ENCODE results near the gene DNAJA3.

DNAJA3 gene

DNA sequence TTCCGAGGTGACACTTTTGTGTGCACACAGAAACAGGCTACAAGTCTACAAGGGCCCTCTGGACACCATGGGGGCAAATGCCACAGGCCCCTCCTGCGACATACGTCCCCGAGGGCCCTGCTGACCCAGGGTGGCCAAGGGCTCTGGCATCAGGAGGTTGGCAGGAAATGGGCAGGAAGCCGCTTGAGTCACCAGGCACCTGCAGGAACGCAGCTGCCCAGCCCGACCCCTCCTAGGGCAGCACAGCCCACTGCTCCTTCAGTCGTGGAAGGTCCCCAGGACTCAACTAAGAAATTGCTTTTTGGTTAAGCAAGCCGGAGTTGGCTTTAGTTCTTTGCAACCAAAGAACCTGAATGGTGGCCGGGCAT lies 17.4 kb upstream of the DNAJA3 start:
- DNase-seq = no peak

DNA sequence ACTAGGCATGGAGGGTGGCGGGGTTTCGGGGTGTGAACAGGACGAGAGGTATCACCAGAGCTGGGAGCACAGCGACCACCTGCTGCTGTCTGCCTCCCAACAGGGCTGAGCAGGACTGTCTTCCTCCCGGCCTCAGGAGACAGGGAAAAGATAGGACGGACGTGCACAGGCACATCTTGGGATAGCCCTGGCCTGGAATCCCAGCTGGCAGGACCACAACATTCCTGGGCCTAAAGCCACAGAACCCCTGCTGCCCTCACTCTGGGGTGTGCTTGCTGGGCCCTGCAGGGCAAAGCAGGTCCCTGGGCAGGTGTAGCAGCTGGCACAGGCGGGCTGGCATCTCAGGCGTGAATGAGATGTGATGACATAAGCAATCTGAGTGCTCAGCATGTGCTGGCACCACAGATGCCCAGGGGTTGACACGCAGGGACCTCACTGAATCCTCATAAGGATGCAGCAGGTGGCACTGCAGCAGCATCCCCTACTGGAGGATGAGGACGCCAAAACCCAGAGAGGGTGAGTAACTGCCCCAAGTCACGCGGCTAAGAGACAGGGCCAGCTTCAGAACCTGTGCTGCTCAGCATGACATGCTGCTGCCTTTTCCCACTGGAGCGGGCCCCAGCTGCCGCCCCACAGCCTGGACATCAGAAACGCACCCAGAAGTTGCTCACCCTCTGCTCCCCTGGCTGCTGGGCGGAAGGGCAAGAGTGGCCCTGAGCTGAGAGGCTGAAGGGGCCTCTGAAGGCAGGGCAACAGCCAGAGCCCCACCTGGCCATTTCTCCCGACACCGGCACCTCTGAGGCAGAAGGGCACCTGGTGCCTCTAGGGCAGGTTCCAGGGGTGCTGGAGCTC lies 16.4 kb upstream of the DNAJA3 start:
- DNase-seq = no peak

DNA sequence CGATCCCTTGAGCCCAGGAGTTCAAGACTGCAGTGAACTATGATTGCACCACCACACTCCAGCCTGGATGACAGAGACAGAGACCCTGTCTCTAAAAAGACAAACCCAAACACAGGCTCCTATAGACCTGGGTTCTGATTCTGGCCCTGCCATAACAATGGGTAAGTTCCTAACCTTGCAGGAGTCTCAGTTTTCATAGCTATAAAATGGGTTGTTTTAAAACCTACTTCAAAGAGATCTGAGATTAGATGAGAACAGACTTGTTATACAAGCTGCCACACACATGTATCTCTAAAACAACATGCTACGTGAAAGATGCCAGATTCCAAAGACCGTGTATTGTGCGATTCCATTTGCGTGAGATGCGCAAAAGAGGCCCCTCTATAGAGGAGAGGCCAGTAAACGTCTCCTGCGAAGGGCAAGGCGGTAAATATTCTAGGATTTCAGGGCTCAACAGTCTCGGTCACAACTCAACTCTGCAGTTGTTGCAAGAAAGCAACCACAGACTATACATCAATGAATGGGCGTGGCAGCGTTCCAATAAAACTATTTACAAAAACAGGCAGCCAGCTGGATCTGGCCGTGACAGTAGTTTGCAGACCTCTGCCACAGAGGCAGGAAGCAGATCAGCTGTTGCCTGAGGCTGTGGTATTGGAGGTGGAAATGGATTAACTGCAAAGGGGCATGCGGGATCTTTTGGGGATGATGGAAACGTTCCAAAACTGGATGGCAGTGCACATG lies 15.2 kb upstream of the DNAJA3 start:
- no peak for DNase-seq

DNA sequence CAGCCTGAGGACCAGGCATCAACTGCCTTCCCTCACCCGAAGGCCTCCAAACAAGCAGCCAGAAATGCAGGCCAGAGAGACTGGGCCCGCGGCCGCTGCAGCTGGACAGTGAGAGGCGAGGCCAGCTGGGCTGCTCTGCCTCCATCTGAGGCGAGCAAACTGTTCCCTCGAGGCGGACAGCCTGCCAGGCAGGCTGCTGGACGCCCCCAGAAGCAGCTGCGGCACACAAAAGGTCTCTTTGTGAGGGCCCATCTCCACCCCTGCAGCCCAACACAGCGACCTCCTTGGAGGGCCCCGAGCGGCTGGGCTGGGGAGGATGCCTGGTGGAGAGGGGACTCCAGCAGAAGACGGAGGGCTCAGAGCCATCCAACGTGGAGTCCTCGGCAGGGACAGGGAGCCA lies 14.0 kb upstream of the DNAJA3 start:
- no peak for DNase-seq

DNA sequence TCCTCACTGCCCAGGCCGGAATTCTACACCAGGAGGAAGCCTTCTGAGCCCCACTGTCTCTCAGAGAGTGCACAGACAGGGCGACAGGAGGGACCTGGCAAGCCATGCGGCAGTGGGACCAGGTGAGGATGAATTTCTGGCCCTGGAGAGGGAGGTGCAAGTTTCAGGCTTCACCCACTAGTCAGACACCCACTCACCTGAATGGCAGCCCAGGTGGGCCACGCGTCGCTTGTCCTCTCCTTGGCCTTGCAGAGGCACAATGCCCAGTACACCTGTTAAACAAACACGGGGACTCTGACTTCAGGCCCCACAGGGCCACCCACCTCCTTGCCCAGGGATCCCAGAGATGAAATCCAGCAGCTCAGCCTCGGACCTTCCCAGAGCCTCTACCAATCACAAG lies 13.5 kb upstream of the DNAJA3 start:
- no peak for DNase-seq

DNA sequence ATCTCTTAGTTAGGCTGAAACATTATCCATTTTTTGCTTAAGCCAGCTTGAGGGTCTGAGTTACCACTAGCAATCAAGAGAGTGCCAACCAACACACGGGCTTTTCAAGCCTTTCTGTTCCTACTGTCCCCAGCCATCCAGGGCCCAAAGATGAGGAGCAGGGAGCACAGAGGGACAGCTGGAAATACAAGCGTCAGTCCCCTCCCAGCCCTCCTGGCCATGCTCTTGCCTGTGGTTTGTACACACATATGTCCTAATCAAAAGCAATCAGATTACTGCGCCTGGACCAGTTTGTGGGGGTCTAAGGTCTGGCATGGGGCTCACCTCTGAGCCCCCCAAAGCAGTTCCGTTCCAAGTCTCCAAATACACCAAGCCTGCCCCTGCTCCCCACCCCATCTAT lies 12.8 kb upstream of the DNAJA3 start:
- no peak for DNase-seq

DNA sequence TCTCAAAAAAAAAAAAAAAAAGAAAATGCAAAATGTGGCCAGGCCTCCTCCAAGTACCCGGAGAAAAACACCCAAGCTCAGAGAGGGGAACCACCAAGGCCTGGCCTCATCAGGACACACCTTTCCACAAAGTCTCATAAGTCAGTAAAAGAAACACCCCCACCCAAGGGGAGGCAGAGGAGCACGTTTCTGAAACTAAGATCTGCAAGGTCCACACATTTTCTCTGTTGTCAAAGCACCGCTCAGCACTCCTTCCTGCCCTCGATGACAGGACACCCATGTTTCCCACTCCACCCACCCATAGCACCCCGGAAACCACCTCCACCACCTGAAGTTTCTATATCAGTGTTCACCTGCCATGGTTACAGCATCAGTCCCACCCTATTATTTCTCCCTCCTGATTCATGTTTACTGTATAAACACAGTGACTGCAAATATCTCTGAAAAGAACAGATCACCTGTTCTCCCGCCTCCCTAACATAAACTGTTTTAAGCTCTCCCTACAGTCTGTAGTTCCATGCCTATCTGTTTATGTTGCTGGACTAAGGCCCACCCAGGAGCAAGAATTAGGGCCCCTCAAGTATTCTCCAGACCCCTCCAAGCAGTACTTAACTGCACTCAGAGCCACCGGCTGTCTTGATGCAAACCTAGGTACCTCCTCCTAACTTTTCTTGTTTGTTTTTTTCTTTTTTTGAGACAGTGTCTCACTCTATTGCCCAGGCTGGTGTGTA lies 11.3 kb upstream of the DNAJA3 start:
- peak; percentile 92 for DNase-seq

DNA sequence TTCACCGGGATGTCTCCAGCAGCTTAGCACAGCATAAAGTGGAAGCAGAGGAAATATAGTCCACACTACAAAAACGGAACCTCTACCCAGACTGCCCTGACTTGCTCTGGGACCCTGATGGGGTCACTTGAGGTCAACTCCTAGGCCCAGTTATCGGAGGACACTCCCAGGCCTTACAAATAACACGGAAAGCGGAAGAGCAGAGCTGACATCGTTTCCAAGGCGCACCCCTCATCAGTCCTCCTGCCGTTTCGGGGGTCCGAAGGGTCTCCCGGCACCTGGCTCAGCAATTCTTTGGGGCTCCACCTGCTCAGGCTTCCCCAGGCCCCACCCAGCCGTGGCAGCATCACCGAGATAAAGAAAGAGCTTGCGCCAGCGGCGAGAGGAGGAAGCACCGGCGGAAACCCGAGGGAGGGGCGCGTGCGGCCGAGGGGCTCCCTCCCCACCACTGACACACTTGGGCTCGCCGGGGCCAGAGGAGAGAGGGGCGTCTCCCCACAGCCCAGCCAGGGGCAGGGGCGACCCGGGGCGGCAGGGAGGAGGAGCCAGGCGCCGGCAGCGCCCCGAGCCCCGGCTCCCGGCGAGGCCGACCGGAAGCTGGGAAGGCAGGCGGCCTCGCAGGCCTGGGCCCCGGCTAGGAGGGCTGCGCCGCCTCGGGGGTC lies 10.0 kb upstream of the DNAJA3 start:
- peak; percentile 80 for DNase-seq

DNA sequence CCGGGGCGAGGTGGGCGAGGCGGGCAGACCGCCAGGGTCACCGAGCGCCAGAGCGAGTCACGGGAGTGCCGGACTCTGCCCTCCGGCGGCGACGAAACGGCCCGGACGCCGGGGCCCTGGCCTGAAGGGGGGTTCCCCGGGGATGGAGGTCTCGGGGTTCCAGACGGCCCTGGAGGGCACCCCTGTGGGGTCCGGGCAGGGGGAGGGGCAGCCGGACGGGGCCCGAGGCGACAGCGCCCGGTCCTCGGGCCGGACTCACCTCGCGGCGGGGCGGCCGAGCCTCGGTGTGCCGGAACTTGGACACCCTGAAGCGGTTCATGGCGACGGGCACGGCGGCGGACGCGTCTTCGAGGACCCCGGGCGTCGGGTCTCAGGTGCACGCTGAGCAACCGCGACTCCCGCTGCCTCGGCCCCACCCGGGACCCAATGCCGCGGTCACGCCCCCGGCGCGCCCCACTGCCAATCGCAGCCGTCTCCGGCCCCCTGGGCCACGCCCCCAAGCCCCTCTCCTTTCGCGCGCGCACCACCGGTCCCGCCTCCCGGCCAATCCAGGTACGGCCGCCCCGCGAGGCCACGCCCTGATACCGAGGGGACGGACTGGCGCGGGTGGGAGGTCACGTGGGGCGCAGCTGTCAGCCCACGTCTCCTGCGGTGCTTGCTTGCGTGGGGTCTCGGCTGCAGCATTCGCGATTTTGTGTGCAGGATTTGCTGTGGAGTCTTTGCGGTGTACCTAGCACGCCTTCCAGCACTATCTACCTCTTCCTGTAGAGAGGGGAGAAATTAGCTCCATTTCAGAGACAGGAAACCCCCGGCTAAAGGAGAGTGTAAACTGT lies 9.3 kb upstream of the DNAJA3 start, which contains the start of gene CORO7:
CORO7 (minus strand) TSS at position 397 of the 833 bp plus-strand sequence; CDS start at position 319, 78 bp downstream.
- peak; percentile 99 for DNase-seq

DNA sequence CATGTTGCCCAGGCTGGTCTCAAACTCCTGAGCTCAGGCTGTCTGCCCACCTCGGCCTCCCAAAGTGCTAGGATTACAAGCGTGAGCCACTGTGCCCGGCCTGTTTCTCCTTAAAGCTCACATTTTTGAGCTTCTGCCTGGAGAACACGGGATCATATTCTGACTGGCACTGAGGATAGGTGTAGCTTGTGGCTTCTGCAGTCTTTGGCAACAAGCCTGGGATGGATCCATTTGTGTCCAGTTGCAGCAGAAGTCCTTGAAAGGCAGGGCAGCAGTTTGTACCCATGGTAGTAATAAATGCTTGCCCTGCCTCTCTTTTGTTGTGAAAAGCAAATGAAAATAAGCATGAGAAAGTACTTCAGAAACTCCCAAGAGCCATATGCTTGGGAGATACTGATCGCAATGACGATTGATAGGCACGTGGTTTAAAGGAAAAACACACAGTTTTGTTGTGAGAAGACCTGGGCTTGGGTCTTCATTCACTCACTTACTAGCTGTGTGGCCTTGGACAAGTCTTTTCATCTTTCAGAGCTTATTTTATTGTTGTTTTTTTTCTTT lies 6.2 kb upstream of the DNAJA3 start:
- no peak for DNase-seq

DNA sequence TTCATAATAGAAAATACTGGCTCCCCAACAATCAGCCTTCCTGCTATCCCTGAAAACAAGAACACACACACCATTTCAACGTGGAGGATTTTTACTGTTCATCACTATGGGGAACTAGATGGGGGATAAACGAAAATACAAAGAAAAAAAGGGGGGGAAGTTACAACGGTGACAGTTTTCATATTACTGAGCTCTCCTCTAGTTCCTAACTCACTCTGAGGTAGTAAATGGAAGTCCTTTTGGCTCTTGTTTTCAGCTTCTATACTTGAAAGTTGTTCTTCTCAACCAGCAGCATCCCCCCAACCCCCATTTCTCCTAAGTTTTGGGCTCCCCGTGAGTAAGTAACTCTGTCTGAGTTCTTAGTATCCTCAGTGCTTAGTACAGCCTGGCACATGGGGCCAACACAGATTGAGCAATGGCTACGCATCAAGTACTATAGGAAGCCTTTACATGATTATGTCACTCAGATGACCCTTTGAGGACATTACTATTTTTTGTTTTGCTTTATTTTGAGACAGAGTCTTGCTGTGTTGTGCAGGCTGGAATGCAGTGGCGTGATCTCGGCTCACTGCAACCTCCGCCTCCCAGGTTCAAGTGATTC lies 5.1 kb upstream of the DNAJA3 start:
- DNase-seq = no peak

DNA sequence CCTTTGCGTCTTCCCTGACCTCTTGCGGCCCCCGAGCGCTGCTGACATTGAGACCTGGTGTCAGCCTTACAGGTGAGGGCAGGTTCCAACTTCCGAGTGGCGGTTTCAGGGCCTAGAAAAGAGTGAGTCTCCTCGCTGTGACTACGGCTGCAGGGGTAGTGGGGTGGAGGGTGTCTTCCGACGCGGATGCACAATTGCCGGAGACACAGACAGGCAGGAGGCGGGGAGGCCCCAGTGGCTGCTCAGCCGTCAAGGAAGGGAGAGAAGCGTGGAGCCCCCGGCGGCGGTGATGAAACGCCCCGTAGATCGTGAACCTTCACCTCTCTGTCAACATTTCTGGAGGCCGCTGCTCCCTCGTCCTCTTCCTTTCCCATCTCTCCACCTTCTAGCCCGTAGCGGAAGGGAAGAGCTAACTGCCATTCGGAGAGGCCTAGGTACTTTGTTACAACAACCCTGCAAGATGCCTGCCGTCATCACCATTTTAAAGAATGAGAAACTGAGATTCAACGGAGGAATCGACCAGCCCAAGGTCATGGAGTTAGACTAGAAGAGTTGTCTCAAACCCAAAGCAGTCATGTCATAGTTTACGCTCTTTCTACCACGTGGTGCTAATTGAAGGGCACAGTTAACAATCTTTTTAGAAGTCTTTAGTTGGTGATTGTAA lies 485 bp downstream of the DNAJA3 start:
- DNase-seq = no peak

DNA sequence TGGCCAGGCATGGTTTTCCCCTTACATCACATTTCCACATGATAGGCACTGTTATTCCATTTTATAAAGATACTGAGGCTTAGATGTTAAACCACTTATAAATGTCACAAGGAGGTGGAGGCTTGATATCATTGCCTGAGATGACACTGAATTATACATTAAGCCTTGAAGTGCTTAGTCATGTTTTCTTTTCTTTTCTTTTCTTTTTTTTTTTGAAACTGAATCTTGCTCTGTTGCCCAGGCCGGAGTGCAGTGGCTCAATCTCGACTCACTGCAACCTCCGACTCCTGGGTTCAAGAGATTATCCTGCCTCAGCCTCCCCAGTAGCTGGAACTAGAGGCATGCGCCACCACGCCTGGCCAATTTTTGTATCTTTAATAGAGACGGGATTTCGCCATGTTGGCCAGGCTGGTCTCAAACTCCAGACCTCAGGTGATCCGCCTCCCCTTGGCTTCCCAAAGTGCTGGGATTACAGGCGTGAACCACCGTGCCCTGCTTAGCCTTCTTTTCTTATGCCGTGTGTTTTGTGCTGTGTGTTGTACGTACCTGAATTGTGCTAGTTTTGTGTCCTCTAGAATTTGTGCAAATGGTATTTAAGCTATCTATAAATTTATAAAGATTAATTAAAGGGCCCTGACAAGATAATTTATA lies 1.2 kb downstream of the DNAJA3 start:
- DNase-seq = no peak

DNA sequence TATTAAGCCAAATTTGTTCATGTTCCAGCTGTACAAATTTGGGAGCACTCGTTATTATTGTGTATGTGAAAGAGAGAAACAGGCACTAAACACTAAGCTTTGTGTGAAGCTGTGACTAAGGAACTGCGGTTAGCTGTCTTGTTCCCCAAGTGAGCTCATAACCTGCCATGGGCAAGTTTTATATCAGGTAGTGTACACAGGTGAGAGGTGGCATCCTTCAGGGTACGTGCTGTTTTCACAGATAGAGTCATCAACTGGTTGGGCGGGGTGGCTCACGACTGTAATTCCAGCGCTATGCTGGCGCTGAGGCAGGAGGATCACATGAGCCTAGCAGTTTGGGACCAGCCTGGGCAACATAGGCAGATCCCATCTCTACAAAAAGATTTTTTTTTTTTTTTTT lies 2.8 kb downstream of the DNAJA3 start:
- DNase-seq = no peak

DNA sequence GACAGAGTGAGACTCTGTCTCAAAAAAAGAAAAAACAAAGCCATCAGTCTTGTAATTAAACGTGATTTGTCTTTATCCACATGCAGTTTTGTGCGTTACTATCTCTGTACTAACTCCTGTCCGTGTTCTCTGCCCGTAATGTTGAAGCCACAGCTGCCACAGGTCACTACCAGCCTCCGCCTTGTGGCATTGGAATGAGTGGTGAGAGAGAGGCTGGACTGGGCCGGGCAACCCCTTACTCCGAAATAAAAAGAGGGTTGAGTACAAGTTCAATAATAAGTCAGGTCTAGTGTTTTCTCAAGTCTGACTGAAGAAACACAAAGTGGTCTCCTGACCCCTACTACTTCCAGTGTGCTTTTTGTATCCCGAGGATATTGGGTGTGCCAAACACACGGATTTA lies 5.4 kb downstream of the DNAJA3 start:
- DNase-seq = no peak

DNA sequence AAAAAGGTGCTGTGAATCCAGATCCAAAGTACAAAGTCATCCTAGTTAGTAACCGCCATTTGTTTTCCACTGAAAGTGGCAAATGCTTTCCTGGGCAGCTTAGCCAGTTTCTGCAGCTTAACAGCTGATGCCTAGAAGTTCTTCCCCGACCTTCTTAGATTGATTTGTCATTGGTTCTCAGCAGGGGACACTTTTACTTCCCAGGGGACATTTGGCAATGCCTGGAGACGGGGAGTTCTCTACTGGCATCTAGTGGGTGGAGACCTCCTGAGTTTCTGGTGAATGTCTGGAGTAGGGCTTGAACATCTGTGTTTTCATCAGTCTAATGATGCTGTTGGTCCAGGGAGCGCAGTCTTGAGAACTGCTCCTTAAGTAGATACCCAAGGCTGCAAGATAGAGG lies 7.6 kb downstream of the DNAJA3 start:
- DNase-seq = no peak

DNA sequence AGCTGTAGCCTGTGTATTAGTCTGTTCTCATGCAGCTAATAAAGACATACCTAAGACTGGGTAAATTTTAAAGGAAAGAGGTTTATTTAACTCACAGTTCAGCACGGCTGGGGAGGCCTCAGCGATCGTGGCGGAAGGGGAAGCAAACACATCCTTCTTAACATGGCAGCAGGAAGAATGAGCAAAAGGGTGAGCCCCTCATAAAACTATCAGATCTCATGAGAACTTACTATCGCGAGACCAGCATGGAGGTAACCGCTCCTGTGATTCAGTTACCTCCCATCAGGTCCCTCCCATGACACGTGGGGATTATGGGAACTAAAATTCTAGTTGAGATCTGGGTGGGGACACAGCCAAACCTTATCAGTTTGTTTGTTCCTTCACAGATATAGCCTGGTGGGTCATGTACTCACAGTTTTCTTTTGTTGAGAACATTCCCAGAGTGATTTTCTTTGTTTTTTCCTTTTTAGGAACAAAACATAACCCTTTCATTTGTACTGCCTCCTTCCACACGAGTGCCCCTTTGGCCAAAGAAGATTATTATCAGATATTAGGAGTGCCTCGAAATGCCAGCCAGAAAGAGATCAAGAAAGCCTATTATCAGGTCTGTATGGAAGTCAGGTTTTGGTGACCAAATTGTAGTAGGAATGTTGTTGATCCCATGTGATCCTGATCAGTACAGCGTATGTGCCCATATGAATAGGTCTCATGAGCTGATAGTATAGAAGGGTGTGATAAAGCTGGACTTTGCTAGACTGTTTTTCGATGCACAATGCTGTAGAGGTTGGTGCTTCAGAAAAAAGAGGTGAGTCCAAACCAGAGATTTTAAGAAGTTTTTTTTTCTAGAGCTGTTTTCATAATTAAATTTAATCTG lies 8.5 kb downstream of the DNAJA3 start:
- DNase-seq = no peak

DNA sequence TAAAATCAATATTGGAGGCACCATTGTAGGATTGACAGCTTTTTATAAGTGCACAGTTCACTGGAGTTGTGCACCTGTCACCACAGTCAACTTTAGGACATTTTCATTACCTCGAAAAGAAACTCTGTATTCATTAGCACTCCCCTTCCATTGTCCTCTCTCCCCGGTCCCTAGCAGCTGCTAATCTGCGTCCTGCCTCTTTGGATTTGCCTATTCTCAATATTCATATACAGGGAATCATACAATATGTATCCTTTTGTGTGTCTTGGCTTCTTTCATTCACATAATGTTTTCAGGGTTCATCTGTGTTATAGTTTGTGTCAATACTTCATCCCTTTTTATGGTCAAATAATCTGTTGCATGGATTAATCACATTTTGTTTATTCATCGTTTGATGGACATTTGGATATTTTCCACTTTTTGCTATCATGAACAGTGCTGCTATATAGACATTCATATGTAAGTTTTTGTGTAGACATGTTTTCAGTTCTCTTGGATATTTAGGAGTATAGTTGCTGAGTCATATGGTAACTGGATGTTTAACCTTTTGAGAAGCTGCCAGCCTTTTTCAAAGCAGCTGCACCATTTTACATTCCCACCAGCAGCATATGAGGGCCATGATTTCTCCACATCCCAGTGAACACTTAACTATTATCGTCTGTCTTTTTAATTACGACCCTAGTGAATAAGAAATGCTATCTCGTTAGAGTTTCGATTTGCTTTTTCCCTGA lies 9.8 kb downstream of the DNAJA3 start:
- no peak for DNase-seq

DNA sequence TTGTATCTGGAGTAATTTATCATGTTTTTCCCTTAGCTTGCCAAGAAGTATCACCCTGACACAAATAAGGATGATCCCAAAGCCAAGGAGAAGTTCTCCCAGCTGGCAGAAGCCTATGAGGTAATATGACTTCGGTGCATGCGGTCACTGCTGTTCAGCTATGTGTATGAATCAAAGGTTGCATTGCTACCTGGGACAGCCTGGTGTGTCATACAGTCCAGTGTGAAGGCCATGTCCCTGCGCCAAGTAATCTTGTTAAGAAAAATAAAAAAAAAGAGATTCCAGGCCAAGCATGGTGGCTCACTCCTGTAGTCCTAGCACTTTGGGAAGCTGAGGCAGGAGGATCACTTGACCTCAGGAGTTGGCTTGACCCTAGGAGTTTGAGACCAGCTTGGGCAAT lies 11.7 kb downstream of the DNAJA3 start:
- no peak for DNase-seq
